Choroid plexus epithelial cell (primary cell): ENCODE results near the gene TOMM70.

ENCODE experiments used
- DNase-seq: peaks from one replicate; pipeline ENCODE4 v3.0.0-alpha.2; 2010; ENCODE audit warnings: low read depth
- H3K4me3 ChIP-seq: 2 replicates; pipeline ENCODE4 v1.5.1; 2011; ENCODE audit warnings: low read depth, mild to moderate bottlenecking, control low read depth, low read length, moderate library complexity
- CTCF ChIP-seq: conservative IDR thresholded peaks from 2 replicates; pipeline ENCODE4 v1.5.1; 2011; ENCODE audit warnings: low read depth, mild to moderate bottlenecking, control low read depth, inconsistent platforms, low read length, moderate library complexity

The TOMM70 gene

GRCh38 chr3:100317912-100318311, 83.0 kb downstream of the TOMM70 start:
- H3K4me3 ChIP-seq = no peak overlapping the region
- no peak for TF ChIP-seq CTCF
- no peak for DNase-seq

GRCh38 chr3:100316641-100317069, 84.2 kb downstream of the TOMM70 start:
- DNase-seq = peak; percentile 82
- no peak overlapping the region for H3K4me3 ChIP-seq
- TF ChIP-seq CTCF = peak; percentile 68
